ENCODE data around the gene PLEKHH1.

DNA sequence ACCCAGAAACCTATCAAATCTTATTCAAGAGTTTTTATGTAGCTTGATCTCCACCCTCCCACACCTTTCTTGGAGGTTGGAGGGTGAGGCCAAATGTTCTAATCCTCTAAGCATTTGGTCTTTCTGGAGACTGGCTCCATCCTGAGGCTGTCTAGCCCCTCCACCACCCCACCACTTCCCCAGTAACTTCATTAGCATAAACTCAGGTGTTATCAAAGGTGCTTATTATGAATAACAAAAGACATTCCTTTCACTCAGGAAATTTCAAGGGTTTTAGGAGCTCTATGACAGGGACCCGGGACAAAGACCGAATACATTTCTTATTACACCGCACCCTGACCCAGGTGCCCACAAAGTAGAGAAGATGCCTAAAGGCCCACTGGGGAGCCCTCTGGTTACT, 41.8 kb upstream of the PLEKHH1 start:
- TF ChIP-seq, protein P1, sequence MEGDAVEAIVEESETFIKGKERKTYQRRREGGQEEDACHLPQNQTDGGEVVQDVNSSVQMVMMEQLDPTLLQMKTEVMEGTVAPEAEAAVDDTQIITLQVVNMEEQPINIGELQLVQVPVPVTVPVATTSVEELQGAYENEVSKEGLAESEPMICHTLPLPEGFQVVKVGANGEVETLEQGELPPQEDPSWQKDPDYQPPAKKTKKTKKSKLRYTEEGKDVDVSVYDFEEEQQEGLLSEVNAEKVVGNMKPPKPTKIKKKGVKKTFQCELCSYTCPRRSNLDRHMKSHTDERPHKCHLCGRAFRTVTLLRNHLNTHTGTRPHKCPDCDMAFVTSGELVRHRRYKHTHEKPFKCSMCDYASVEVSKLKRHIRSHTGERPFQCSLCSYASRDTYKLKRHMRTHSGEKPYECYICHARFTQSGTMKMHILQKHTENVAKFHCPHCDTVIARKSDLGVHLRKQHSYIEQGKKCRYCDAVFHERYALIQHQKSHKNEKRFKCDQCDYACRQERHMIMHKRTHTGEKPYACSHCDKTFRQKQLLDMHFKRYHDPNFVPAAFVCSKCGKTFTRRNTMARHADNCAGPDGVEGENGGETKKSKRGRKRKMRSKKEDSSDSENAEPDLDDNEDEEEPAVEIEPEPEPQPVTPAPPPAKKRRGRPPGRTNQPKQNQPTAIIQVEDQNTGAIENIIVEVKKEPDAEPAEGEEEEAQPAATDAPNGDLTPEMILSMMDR (IDR thresholded peaks at IDR 0.05) = no peak
- TF ChIP-seq POLR2AphosphoS5 (IDR thresholded peaks at IDR 0.05; ENCODE audit: low read depth, low read length) = no peak

Measured in Panc1 (cell line).